GM10847 (cell line): ENCODE measurements around the gene CTNNBL1.

Experiments
- POLR2A ChIP-seq: IDR thresholded peaks from 2 replicates; pipeline ENCODE4 v1.6.1; 2011; ENCODE audit not compliant: insufficient read length; ENCODE audit errors: extremely low read depth

The CTNNBL1 gene

DNA sequence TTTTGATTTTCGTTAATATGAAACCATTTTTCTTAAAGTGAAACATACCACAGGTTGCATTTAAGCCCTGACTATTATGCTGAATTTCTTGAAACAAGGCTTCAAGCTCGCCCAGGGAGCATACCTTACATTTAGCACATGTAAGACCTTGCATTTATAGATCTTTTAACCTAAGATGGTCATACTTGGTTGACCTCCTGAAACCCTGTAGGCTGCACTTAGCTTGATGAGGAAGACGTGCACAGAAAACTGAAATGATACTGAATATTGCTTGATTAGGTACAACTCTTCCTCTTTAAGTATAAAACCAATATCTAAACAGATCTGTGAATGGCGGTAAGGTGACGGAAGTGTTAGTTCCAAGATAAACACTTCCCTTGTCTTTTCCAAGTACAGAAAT is 82.2 kb downstream of the CTNNBL1 start:
- no peak for TF ChIP-seq POLR2A

DNA sequence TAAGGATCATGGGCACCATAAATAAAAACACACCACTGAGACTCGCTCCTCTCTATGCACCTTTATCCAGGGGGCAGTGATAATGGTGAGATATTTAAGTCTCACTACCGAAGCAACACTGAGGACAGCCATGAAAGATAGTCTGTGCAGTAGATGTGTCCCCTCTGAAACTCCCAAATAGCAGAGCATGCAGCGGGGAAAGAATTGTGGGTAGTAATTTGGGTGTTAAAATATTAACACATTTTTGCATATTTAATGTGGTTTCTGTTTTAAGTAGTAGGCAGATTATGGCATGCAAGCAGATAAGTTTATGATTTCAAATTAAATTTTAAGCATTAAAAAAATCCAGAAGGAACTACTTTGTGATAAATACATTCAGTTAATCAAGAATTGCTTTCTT is 82.7 kb downstream of the CTNNBL1 start:
- TF ChIP-seq POLR2A, result no peak

DNA sequence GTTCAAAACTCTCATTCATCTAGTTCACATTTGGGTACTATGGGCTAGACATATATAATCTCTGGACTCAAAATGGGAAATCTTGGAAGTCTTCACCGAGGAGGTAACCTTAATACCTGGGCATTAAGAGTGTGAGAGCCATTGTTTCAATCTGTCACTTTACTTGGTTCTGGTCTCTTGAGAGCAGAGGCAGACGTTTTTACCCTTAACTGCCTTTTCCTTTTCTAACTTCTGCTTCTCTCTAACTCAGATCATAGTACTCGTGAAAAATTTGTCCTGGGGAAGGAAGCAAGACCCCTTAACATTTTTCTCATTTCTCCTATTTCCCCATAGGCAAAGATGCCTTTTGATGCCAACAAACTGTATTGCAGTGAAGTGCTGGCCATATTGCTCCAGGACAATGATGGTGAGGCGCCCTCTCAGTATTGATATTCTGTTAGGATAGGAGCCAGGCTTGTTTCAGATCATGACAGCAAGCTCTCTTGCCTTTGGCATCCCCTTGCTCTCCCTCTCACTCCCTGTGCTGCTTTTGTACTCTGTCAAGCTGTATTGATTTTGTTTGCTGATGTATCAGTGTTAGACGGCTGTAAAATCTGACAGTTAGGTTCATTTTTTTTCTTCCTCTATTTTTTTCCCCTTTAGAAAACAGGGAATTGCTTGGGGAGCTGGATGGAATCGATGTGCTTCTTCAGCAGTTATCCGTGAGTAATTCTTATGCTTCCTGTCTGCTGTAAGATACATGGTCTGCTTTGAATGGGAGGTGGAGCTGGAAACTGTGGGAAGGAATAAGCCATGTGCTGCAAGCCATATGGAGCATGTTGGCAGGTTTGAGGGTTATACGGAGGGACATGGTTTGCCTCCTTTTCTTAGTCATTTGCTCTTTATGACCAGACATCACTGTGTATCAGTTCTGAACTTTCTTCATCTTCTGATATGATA is 83.5 kb downstream of the CTNNBL1 start:
- no peak for TF ChIP-seq POLR2A

DNA sequence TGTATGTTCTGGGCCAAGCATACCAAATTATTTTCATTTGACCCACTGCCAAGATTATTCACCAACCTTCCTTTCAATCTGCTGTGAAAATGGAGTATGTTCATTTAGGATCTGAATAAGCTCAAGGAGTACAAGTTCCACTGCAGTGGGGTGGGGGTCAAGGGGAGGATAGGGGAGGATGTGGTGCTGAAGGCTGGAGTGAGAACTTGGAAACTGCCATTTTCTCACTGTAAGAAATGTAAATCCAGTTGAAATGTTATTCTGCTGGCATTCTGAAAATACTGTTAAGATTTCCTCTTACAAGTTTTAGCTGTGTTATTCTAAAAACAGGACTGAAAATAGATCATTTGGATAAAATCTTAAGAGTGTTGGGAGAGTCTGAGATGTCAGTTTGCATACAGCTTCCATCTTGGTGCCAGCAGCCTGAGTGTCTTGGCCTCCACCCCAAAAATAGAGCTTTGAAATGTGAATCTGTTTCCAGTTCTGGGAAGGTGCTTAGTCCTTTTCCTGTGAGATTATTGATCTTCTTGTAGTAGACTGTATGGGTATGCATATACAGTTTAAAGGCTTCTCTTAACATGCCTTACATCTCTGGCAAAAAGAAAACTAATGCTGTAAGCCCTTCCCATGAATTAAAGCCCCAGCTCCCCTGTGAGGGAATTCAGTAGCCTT is 84.3 kb downstream of the CTNNBL1 start:
- no peak for TF ChIP-seq POLR2A

DNA sequence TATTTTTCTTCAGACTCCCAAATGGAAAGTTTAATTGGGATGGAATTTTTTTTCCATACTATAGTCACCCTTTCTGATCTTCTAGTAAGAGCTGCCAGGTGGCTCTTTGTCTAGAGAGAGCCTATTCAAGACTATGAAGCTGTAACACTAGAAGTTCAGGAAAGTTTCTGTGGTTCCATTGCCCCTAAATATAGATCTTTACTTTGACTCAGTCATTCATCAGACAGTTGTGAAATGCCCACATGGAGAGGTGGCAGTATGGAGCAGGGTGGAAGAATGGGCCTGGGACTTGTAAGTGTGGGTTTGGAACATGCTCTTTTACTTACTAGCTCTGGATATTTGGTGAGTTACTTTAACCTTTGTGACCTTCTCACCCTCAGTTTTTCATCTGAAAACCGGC is 87.8 kb downstream of the CTNNBL1 start:
- TF ChIP-seq POLR2A, result no peak

DNA sequence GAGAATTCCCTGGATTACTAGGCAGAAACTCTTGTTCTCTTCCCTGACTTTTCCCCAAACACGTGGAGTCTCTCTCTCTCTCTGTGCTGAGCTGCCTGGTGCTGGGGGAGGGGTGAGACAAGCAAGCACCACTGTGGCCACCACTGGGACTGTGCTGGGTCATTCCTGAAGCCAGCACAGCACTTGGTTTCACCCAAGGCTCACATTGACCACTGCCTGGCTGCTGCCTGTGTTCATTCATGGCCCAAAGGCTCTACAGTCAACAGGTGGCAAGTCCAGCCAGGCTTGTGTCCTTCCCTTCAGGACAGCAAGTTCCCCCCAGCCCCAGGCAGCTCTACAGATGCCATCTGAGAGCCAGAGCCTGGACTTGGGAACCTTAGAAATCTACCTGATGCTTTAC is 92.2 kb downstream of the CTNNBL1 start:
- TF ChIP-seq POLR2A, result no peak

DNA sequence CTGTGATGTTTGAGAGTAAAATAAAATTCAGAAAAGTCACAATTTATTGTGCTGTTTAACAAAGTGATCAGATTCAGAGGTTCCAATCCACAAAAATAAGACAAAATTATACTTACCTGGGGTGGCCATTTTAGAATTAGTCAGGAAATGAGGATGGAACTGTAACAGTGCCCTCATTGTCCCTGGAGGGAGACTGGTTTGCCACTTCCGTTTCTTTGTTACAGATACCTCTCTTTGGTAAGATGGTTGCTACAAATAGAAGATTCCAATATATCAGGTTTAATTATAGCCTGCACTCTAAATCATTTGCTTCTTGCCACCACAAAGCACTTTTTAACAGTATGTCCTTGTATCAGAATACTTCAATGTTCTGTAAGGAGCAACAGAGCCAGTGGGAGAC is 95.6 kb downstream of the CTNNBL1 start:
- no peak for TF ChIP-seq POLR2A

DNA sequence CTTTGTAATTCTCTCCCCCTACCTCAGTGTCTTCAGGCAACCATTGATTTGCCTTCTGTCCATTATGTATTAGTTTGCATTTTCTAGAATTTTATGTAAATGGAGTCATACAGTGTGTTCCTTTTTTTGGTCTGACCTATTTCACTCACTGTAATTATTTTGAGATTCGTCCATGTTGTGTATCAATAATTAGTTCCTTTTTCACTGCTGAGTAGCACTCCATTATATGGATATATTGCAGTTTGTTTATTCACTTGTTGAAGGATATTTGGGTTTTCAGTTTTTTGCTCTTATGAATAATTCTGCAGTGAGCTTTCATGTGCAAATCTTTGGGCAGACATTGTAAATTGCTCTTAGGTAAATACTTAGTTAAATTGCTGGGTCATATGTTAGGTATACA is 97.1 kb downstream of the CTNNBL1 start:
- TF ChIP-seq POLR2A, result no peak

DNA sequence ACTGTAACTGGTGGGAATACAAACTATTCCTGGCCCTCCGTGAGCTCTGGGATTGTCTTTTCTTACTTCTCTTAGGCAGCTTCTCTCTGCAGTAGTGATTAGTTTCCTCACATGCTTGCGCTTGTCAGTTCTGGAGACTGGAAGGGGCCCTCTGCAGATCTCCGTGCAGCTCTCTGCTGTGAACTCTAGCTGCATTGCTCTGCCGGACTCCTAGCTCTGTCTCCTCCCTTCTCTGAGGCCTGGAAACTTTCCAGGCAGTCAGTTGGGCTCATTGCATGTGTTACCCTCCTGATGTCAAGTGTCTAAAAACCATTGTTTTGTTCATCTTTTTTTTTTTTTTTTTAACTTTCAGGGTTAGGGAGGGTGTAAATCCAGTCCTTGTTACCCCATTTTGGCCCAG is 102.3 kb downstream of the CTNNBL1 start:
- no peak for TF ChIP-seq POLR2A

DNA sequence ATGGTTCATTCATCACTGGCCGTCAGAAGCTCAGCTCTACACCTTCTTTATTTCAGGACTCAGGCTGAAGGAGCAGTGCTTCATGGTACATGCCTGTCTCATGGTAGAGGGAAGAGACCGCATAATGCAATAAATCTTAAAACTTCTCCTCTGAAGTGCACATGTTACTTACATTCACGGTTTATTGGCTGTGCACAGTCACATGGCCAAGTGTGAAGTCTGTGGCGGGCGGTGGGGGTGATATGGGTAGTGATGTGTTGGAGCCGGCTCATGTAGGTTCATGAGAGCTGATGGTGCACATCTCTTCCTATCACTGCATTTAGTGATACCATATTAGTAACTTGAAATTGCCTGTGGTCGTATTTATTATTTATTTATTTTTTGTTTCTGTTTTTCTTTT is 102.9 kb downstream of the CTNNBL1 start:
- TF ChIP-seq POLR2A, result no peak

DNA sequence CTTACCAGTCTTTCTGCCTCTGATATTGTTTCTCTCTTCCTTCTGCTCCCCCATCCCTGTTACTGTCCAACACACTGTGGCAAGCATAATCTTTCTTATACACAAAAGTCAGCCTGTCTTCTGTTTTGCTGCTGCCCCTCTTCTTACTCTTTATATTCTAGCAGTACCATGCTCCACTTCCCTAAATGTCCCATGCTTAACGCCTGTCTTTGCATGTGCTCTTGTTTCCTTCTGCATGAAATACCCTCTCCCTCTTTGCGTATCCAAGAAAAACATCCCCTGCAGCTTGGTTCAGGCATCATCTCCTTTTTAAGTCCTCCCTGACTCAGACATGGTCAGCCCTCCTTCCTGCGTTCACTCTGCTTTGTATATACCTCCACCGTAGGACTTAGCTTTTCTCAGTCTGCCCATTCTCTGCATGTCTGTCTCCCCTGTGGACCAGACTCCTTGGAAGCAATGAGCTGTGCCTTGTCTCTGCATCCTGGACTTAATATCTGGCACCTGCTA is 103.9 kb downstream of the CTNNBL1 start:
- TF ChIP-seq POLR2A, result no peak

DNA sequence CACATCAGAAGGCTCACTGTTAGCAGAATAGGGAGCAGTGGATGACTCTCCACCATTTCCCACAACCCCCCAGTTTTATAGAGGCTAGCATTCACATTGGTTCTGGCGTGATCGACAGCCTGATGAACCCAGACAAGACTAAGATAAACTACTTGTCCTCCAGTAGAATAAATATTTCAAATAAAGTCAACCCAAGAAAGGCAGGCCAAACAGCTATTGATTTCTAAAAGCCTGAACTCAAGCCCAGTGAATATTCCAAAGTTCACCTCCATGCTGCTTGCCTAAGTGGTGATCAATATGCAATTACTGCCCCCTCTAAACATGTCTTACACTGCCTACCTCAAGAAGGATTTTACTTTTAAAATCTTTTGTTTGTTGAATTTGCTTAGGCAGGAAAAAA is 104.5 kb downstream of the CTNNBL1 start:
- no peak for TF ChIP-seq POLR2A

DNA sequence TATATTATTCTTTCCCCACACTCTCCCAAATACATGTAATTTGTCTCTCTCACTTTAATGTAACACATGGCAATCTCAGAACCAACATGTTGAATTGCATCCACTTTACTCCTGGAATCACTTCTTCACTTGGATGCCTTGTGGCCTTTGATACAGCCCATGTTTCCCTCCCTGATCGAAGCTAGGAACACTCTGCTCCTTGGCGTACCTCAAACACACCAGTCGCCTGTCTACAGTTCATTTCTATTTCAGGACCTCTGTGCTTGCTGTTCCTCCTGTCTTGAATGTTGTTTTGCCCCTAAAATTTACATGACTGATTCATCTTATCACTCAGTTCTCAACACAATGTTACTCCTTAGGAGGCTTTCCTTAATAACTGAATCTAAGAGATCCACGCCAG is 106.8 kb downstream of the CTNNBL1 start:
- TF ChIP-seq POLR2A, result no peak

DNA sequence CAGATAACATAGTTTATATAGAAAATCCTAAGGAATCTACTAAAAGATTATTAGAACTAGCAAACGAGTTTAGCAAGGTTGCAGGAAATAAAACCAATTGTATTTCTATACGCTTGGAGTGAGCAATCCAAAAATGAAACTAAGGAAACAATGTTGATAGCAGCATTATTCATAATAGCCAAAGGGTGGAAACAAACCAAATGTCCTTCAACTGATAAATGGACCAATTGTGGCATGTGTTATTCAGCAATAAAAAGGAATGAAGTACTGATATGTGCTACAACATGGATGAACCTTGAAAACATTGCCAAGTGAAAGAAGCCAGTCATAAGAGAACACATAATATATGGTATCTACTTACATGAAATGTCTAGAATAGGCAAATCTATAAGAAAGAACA is 108.1 kb downstream of the CTNNBL1 start:
- TF ChIP-seq POLR2A, result no peak

DNA sequence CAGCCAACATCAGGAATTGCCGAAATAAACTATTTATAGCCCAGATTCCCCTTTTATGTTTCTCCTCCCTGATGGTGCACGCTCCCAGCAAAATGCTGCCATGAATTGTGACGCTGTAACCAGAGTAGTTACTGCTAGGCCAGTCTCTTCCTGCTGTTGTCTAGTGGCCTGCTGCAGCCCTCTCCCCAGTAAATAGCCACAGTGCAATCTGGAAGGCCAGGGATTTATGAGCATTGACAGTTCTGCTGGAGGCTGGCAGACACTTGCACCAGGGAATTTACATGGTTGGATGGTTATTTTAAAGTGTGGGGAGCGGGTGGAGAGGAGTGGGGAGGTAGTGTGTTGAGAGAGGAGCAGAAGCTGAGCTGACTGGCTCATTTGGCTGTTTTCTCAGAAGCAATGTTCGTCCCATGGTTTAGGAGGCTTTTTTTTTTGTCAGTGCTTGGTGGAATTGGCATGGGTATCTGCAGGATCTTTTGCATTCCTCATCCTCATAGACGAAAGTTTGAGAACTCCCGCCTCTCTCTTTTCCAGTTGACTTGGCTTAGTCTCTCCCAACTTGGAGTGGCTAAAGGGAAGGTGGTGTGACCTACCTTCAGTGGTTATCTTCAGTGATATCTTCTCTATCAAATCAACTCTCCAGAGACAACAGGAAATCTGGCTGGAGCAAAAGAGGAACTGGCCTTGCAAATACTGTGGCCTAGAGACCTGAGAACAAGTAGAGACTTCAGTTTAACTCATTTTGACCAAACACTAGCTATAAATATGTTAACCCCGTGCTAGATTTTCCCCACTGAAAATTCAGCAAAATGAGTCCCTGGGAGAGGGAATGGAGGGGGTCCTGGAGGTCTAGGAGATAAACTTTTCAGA is 109.8 kb downstream of the CTNNBL1 start:
- TF ChIP-seq POLR2A, result no peak
